LNCAP (cell line): ENCODE results near the gene PRDM2.

Source experiments
- CTCF ChIP-seq: fragments of 450-650 bp; IDR thresholded peaks from 2 replicates; pipeline ENCODE4 v1.5.1; 2017; ENCODE audit warnings: mild to moderate bottlenecking

Gene PRDM2

GRCh38 chr1:13699936-13700520, at the start of gene PRDM2:
PRDM2 (plus strand) TSS chr1:13700188; CDS start chr1:13715606, 15,418 bp downstream.
- TF ChIP-seq CTCF: no peak

- no peak for TF ChIP-seq CTCF
These were observed 48.7 kb upstream of the PRDM2 start for GRCh38 chr1:13651279-13651678.

DNA sequence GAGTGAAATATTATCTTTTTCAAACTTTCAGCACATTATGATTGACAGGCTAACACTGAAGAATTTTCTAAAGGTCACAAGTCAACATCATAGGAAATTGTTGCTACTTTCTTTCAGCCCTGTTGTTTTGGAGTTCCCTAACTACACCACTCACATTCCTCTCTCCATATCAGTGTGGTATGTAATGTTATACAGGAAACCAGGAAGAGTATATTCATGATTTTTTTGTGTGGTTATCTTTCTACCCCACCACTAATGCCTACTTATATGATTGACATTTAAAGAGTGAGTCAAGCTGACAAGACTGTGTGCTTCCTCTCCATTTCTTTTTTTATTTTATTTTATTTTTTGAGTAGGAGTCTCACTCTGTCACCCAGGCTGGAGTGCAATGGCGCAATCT, 47.8 kb upstream of the PRDM2 start:
- TF ChIP-seq CTCF: no peak

GRCh38 chr1:13661539-13661938, 38.4 kb upstream of the PRDM2 start:
- no peak for TF ChIP-seq CTCF

GRCh38 chr1:13662493-13662892, 37.5 kb upstream of the PRDM2 start:
- no peak for TF ChIP-seq CTCF

- TF ChIP-seq CTCF: no peak
These were observed 36.0 kb upstream of the PRDM2 start for GRCh38 chr1:13663969-13664368.

GRCh38 chr1:13664451-13664850, 35.5 kb upstream of the PRDM2 start:
- TF ChIP-seq CTCF: no peak

DNA sequence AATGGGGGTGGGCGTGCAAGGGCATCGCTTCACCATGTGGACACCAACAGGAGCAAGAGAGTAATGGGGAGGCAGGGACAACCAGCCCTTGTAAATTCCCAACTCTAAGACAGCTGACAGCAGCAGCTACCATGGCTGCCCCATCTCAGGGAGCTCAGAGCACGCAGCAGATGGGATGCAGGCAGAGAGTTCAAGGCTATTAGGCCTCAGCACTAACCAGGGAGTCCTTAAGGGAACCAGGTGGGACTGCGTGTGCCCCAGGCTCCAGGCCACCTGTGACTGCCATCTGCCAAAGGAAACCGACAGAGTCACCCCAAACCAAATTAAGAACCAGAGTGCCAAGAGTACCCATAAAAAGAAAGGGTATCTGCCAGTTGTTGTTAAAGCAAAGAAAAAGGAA, 33.7 kb upstream of the PRDM2 start:
- TF ChIP-seq CTCF: no peak
